Hematopoietic multipotent progenitor cell treated with erythropoietin and hydrocortisone succinate and interleukin-3 and kit ligand, for 15 days (in vitro differentiated cells): ENCODE measurements around the gene KLF11.

Experiments used
- DNase-seq: peaks from one replicate; pipeline ENCODE4 v3.0.0-alpha.2; 2015; ENCODE audit warnings: low spot score

KLF11 gene

GRCh38 chr2:10043256-10043905, at the start of gene KLF11:
Gene KLF11, plus strand, starts transcription at chr2:10043550. Its CDS starts 167 bp downstream, at chr2:10043717.
- peak; percentile 90 for DNase-seq

DNA sequence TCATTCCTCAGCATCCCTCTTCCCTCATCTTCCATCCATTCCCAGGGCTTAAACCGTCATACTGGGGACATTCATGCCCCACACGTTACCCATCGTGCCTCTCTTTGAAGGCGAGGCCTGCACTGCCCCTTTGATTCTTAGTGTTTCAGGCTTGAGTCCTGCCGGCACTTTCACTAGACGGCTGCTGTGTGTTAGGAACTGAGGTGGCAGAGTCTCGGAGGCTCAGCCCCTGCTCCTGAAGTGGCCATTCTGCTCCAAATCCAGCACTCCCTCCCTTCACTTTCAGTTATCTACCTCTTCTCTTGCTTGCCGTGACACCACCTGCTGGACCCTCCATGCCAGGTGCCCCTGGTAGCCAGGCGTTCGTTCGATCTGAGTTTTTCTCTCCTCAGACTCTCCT, 48.9 kb upstream of the KLF11 start:
- DNase-seq = no peak

- no peak for DNase-seq
Observed at GRCh38 chr2:9995059-9995458, 48.3 kb upstream of the KLF11 start.

- DNase-seq = no peak
Observed at GRCh38 chr2:9996321-9996720, 47.0 kb upstream of the KLF11 start.

- no peak for DNase-seq
Observed at GRCh38 chr2:9997936-9998335, 45.4 kb upstream of the KLF11 start.

DNA sequence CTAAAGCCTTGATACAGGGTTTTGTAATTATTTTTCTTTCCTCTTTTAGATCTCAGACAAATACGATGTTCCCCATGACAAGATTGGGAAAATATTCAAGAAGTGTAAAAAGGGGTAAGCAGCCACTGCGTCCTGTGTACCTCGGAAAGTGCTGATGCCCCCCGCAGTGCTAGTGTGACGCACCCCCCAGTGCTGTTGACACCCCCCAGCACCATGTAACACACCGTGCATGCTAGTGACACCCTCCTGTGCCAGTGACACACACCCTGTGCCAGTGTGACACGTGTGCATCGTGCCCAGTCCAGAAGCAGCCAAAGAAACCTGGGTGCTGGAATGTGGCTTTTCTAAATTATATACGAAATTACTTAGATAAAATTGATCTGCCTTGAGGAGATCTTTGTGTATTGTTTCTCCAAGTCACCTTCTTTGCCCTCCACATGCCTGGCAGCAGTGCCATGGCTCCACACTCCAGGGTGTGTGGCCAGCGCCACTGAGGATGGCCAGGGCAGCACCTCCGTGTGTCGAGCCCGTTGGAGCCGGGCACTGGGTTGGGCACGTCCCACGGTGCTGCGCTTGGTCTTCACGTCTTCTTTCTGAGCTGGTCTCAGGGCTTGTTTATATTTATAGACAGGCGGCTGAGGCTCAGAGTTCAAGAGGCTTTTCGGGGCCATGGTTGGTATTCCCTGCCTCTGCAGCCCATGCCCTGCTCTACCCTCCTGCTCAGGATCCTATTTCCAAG, 44.3 kb upstream of the KLF11 start:
- DNase-seq = no peak

DNA sequence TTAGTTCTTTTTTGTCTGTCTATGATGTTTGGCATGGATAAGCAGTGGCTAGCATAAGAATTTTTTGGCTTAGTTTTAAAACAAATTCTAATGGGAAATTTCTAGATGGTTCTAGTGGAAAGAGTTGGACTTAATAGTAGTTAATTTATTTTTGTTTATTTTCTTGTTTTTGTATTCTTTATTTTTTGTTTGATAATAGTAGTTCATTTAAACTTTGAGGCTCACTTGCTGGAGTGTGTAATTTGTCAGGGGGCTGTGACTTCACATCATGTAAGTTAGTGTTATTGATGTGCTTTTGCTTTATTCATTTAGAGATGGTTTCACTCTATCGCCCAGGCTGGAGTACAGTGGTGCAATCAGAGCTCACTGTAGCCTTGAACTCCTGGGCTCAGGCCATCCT, 43.7 kb upstream of the KLF11 start:
- no peak for DNase-seq

- DNase-seq = no peak
Observed at GRCh38 chr2:10000541-10000940, 42.8 kb upstream of the KLF11 start.

DNA sequence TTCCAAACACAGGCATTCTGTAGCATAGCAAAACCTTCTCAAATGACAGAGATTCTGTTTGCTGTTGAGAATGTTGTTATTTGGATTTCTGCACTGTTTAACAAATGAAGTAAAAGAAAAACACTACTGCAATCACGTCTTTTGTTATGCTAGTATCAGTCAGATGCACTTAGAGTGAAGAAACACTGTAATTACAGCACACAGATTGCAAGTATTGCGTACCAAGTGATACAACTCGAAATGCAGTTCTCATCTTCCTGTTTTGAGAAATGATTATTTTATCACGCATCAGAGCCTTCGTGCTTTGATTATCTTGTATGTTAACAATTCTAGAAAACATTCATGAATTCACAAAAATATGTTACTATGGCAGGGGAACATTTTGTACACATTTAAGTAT, 41.8 kb upstream of the KLF11 start:
- DNase-seq = no peak

DNA sequence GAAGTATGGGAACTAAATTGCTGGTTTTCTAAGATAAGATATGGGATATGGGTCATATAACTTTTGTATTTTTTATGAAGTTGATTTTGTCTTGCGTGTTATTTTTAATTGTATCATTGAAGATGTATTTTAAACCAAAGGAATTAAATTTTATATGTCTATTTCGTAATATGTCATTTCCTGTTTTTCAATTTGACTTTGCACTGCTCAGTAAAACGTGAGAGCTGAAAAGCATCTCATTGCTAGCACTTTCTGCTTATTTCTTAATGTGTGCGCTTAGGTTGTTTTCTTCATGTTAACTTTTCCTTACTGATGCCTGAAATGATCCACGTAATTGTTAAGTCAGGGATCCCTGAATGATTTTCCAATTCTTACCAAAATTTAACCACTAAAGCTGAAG, 41.2 kb upstream of the KLF11 start:
- no peak for DNase-seq

DNA sequence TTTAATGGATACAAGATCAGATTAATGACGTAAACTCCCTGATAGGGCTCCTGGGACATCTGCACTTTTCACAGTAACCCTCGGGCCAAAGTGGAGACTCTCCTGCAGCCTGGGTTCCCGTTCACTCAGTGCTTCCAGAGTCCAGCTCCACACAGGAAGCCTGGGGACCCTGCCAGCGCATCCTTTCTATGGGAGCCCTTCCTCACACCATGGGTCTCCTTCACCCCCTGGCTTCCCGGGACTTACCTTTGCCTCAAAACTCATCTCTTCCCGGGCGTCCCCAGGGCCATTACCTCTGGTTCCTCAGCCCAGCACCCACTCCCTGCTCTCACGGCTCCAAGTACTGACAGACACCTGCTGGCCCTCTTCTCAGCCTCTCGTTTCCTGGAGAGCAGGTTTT, 40.7 kb upstream of the KLF11 start:
- DNase-seq = no peak

GRCh38 chr2:10003206-10004125, 39.9 kb upstream of the KLF11 start:
- no peak for DNase-seq

GRCh38 chr2:10004401-10004800, 38.9 kb upstream of the KLF11 start:
- no peak for DNase-seq

DNA sequence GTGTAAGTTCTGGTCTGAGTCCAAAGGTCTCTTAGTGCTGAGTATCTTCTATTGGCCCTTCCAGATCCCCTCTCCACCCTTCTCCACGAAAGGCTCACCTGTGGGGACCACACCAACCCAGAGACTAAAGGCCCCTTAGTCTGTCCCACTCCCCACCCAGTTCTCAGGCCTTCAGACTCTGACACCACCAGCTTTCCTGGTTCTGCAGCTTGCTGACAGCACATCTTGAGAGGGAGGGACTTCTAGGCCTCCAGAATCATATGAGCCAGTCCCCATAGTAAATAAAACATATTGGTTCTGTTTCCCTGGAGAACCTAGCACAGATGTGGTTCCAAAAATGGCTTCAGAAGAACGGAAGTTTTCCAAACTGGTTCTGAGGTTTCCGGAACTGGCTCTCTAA, 38.5 kb upstream of the KLF11 start:
- DNase-seq = no peak

DNA sequence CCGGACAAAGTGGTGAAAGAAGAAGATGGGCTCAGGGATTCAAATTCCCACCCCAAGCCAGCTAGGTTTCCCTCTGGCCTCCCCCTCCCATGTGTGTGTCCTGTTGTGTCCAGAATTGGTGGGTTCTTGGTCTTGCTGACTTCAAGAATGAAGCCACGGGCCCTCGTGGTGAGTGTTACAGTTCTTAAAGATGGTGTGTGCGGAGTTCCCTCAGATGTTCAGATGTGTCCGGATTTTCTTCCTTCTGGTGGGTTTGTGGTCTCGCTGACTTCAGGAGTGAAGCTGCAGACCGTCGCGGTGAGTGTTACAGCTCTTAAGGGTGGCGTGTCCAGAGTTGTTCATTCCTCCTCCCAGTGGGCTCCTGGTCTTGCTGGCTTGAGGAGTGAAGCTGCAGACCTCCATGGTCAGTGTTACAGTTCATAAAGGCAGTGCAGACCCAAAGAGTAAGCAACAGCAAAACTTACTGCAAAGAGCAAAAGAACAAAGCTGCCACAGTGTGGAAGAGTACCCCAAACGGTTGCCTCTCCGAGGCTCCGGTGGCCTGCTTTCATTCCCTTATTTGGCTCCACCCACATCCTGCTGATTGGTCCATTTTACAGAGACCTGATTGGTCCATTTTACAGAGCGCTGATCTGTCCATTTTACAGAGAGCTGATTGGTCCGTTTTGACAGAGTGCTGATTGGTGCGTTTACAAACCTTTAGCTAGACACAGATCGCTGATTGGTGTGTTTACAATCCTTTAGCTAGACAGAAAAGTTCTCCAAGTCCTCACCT, 37.7 kb upstream of the KLF11 start:
- no peak for DNase-seq

GRCh38 chr2:10006236-10007161, 36.9 kb upstream of the KLF11 start:
- peak; percentile 27 for DNase-seq

DNA sequence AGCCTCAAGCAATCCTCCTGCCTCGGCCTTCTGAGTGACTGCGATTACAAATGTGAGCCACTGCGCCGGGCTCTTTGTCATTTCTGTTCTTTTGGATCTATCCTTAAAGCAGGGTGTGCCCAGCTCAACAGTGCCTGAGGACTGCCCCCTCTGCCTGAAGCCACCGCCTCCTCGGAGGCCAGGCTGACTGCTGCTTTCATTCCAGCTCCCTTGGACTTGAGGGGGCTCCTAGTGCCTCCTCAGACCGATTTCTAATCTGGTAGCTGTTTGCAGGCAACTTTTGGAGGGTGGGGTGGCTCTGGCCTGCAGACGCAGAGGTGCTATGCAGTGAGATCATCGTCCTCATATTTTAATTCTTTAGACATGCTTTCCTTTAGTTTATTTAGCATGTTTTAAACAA, 35.9 kb upstream of the KLF11 start:
- DNase-seq = no peak

DNA sequence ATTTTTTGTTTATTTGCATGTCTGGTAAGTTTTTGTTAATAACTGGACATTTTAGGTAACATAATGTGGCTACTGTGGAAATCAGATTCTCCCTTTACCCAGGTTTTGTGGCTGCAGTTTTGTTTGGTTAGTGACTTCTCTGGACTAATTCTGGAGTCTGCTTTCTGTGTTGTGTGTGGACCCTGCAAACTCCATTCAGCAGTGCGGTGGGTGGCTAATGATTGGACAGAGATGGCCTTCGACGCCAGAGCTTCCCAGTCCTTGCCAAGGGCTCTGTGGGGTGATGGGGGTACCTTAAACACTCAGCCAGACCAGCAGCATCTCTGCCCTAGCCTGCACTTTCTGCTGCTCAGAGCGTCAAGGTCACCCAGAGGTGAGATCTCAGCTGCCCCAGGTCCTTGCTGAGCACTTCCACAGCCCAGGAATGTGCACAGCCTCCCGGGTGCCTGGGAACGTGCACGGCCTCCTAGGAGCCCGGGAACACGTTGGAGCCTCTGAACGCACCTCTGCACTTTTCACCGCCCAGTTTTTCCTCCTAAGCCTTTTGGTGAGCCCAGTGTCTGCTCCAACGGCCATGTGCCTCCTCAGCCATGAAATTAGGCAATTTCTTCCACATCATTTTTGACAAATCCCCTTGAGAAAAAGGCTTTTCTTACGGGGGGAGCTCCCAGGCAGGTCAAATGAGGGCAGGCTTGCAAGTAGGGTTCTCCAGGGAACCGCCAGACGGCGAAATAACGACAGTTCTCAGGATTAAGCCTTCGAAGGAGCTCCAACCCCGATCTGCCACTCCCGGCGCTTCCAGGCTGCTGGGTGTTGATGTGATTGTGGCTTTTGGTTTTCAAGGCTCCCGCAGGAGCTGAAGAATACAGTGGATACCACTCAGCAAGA, 35.2 kb upstream of the KLF11 start:
- DNase-seq = no peak

DNA sequence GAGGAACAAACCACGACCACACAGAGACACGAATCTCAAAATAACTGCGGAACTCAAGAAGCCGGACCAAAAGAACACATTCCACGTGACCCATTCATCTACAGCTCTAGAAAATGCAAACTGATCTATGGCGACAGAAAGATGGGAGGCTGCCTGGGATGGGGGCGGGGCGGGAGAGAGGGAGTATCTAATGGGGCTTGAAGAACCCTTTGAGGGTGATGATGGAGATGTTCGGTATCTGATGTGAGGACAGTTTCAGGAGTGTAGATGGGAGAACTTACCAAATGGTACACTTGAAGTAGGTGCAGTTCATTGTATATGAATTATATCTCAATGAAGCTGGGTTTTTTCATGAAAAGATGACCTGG, 34.6 kb upstream of the KLF11 start:
- DNase-seq = no peak

- no peak for DNase-seq
Observed at GRCh38 chr2:10009271-10009810, 34.0 kb upstream of the KLF11 start.
